Activated naive CD4-positive, alpha-beta T cell treated with anti-CD3 and anti-CD28 coated beads, Interleukin-2, amount 10 ng/mL, durations not matched to agents 5 hours and 36 hours (primary cell): ENCODE measurements around the gene LUM. TPM values are rescaled to one million over a fixed set of nuclear protein-coding genes. Genes with fewer than 3 reads are reported as not detected.

Experiments used
- total RNA-seq, 2 experiments: library from RNA; stranded (reverse); gene quantifications; one replicate each; pipeline ENCODE4 v1.2.3, GENCODE V29; 2021

LUM gene
- not detected for total RNA-seq

GRCh38 chr12:91111366-91112325, at the start of gene LUM:
Gene LUM, minus strand, starts transcription at chr12:91111494. Its CDS starts 2,515 bp downstream, at chr12:91108979.

GRCh38 chr12:91057368-91058165, 53.7 kb downstream of the LUM start, which contains the start of gene KERA:
Gene KERA, minus strand, starts transcription at chr12:91058024. Its CDS starts 1,743 bp downstream, at chr12:91056281.

Other genes starting within 250 kb of the LUM start
- not detected for gene CCER1, start 156.3 kb downstream of the LUM start, total RNA-seq
- gene EPYC, start 106.5 kb downstream of the LUM start, total RNA-seq: not detected
- gene KERA, start 53.5 kb downstream of the LUM start, total RNA-seq: not detected
- not detected for gene DCN, start 71.3 kb upstream of the LUM start, total RNA-seq